Retinal pigment epithelial cell (primary cell): ENCODE data around the gene POLD3.

ENCODE experiments used
- DNase-seq: peaks from one replicate; pipeline ENCODE4 v3.0.0-alpha.2; 2010; ENCODE audit warnings: low read depth
- H3K4me3 ChIP-seq: 2 replicates; pipeline ENCODE4 v1.5.1; 2011; ENCODE audit warnings: mild to moderate bottlenecking, low read length, control low read depth, moderate library complexity
- TF ChIP-seq, protein P1 (sequence below): conservative IDR thresholded peaks from 2 replicates; pipeline ENCODE4 v1.5.1; 2011; ENCODE audit warnings: low read depth, low read length, control low read depth, inconsistent platforms

Gene POLD3

DNA sequence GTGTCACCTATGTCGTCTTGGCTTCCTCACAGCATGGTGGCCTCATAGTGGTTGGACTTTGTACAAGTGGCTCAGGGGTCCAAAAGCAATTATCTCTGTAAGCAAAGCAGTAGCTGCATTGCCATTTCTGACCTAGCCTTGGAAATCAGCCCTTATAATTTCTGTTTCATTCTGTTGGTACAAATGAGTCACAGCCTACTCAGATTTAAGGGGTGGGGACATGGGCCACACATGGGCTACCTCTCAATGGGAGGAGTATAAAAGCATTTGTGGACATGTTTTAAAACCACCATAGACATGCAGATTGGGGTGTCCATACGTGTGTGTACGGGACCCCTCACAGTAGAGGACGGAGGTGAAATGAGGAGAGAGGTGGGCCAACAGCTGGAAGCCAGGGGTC, 97.3 kb downstream of the POLD3 start:
- H3K4me3 ChIP-seq: no peak overlapping the region
- TF ChIP-seq, protein P1, sequence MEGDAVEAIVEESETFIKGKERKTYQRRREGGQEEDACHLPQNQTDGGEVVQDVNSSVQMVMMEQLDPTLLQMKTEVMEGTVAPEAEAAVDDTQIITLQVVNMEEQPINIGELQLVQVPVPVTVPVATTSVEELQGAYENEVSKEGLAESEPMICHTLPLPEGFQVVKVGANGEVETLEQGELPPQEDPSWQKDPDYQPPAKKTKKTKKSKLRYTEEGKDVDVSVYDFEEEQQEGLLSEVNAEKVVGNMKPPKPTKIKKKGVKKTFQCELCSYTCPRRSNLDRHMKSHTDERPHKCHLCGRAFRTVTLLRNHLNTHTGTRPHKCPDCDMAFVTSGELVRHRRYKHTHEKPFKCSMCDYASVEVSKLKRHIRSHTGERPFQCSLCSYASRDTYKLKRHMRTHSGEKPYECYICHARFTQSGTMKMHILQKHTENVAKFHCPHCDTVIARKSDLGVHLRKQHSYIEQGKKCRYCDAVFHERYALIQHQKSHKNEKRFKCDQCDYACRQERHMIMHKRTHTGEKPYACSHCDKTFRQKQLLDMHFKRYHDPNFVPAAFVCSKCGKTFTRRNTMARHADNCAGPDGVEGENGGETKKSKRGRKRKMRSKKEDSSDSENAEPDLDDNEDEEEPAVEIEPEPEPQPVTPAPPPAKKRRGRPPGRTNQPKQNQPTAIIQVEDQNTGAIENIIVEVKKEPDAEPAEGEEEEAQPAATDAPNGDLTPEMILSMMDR: no peak
- DNase-seq: no peak

DNA sequence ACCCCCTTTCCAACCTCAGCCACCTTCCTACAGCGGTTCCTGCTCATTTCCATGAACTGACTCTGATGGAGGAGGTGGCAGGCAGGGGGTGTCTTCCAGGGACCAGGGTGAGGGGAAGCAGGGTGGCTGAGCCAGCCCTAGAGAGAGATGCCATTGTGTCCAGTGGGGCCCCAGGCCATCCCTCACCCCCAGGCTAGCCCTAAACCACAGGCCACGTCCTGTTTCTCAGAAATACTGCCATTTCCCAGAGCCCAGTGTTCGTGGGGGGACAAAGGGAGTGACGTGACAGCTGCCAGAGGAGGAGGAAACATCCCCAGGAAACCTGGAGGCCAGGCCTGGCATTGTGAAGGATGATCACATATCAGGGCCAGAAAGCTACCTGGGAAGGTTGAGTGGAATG, 99.4 kb downstream of the POLD3 start:
- DNase-seq: no peak
- no peak overlapping the region for H3K4me3 ChIP-seq
- TF ChIP-seq, protein P1: no peak
